DOHH2 (cell line): Measurements from ENCODE around the gene ATP10A.

ENCODE experiments used
- EZH2phosphoT487 ChIP-seq: fragments of 200-600 bp; sonication (generic); IDR thresholded peaks from 2 replicates; pipeline ENCODE4 v1.6.1; 2017; ENCODE audit warnings: borderline replicate concordance, mild to moderate bottlenecking, antibody characterized with exemption, low read length, moderate library complexity, mixed read lengths
- TF ChIP-seq, protein P1 (sequence below): fragments of 200-600 bp; sonication (generic); IDR thresholded peaks from one replicate; pipeline ENCODE4 v1.5.1; 2014; ENCODE audit warnings: antibody characterized with exemption, mild to moderate bottlenecking, low read depth, low read length; ENCODE audit not compliant: poor library complexity, severe bottlenecking

DNA sequence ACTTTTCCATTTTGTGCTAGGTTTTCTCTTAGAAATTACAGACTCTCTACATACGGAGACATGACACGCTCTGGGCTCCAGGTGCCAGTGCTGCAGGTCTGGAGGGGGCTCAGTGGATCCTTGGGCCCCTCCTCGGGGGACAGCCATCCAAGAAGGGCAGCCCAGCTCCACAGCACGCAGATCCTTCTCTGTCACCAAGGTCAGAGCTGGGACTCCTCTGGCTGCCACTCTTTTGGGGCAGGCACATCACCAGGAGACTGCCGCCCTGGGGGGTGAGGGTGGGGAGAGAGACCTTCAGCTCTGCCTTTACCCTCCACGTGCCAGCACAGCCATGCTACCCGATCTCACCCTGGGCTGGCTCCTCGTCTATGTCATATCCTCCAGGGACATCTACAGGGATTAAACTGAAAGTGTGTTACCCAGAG lies 65.6 kb downstream of the ATP10A start:
- no peak for TF ChIP-seq EZH2phosphoT487
- TF ChIP-seq, protein P1, sequence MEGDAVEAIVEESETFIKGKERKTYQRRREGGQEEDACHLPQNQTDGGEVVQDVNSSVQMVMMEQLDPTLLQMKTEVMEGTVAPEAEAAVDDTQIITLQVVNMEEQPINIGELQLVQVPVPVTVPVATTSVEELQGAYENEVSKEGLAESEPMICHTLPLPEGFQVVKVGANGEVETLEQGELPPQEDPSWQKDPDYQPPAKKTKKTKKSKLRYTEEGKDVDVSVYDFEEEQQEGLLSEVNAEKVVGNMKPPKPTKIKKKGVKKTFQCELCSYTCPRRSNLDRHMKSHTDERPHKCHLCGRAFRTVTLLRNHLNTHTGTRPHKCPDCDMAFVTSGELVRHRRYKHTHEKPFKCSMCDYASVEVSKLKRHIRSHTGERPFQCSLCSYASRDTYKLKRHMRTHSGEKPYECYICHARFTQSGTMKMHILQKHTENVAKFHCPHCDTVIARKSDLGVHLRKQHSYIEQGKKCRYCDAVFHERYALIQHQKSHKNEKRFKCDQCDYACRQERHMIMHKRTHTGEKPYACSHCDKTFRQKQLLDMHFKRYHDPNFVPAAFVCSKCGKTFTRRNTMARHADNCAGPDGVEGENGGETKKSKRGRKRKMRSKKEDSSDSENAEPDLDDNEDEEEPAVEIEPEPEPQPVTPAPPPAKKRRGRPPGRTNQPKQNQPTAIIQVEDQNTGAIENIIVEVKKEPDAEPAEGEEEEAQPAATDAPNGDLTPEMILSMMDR: no peak
